Measurements from ENCODE around the gene MACROH2A1. TPM values are rescaled to one million over a fixed set of nuclear protein-coding genes. Genes with fewer than 3 reads are reported as not detected.

MACROH2A1 gene
- total and polyA plus RNA-seq, 8 donors: 183 to 309 (median 235) TPM

- Histone ChIP-seq H3K27me3 (peaks cover 0 to 16% of the 10 kb centered on the region in 2 donors), H3K9me3 (peaks cover 0 to 10% of the 10 kb centered on the region in 2 donors), H3K4me1 (peaks cover 0 to 41% of the 10 kb centered on the region in 2 donors), H3K36me3 (no peaks in the 10 kb centered on the region), H3K27ac (no peak overlapping the region), H3K4me3 (no peak overlapping the region)
- TF ChIP-seq CTCF (IDR thresholded peaks at IDR 0.05): no peak
- intact Hi-C loops (cut with DNase I): no loop called here
- DNase-seq (no peak), ATAC-seq (no peak)
These were observed 33.1 kb upstream of the MACROH2A1 start for GRCh38 chr5:135432113-135432512.

GRCh38 chr5:135430135-135430437 is 31.1 kb upstream of the MACROH2A1 start:
- no peak for TF ChIP-seq CTCF (IDR thresholded peaks at IDR 0.05)
- Histone ChIP-seq H3K4me1 (peaks cover 0 to 46% of the 10 kb centered on the region in 2 donors), H3K4me3 (no peak overlapping the region), H3K27ac (no peak overlapping the region), H3K36me3 (no peaks in the 10 kb centered on the region), H3K27me3 (peaks cover 0 to 7% of the 10 kb centered on the region in 2 donors), H3K9me3 (peaks cover 0 to 10% of the 10 kb centered on the region in 2 donors)
- DNase-seq (no peak), ATAC-seq (no peak)
- intact Hi-C loops (cut with DNase I): no loop called here

GRCh38 chr5:135429301-135430134 is 30.5 kb upstream of the MACROH2A1 start:
- Histone ChIP-seq H3K27ac (no peak overlapping the region), H3K9me3 (peaks cover 0 to 10% of the 10 kb centered on the region in 2 donors), H3K27me3 (peaks cover 0 to 1% of the 10 kb centered on the region in 2 donors), H3K36me3 (no peaks in the 10 kb centered on the region), H3K4me3 (no peak overlapping the region), H3K4me1 (peaks cover 0 to 46% of the 10 kb centered on the region in 2 donors)
- peak; percentile 13 for ATAC-seq
- peak in 1 of 4 donors; percentile 83 for DNase-seq
- intact Hi-C loops (cut with DNase I): no loop called here
- no peak for TF ChIP-seq CTCF (IDR thresholded peaks at IDR 0.05)

- no peak for TF ChIP-seq CTCF (IDR thresholded peaks at IDR 0.05)
- intact Hi-C loops (cut with DNase I): no loop called here
- Histone ChIP-seq H3K9me3 (peaks cover 0 to 10% of the 10 kb centered on the region in 2 donors), H3K4me1 (peaks cover 0 to 46% of the 10 kb centered on the region in 2 donors), H3K4me3 (no peak overlapping the region), H3K36me3 (no peaks in the 10 kb centered on the region), H3K27me3 (no peaks in the 10 kb centered on the region), H3K27ac (no peak overlapping the region)
- ATAC-seq (no peak), DNase-seq (no peak)
These were observed 29.6 kb upstream of the MACROH2A1 start for GRCh38 chr5:135428586-135428985.

GRCh38 chr5:135426102-135427082 is 27.4 kb upstream of the MACROH2A1 start:
- Histone ChIP-seq H3K4me1 (peaks cover 0 to 42% of the 10 kb centered on the region in 2 donors), H3K4me3 (no peak overlapping the region), H3K27ac (peak overlapping the region in 1 of 2 donors; percentile 82), H3K36me3 (no peaks in the 10 kb centered on the region), H3K27me3 (no peaks in the 10 kb centered on the region), H3K9me3 (peaks cover 0 to 10% of the 10 kb centered on the region in 2 donors)
- ATAC-seq: peak; percentile 81
- intact Hi-C loops (cut with DNase I): no loop called here
- TF ChIP-seq CTCF (IDR thresholded peaks at IDR 0.05): peak; percentile 51 to 62
- no peak for DNase-seq

Data from left lung (tissue), 10 donors.